GM10248 (cell line): Measurements from ENCODE around the gene HEMK1.

Experiments used
- CTCF ChIA-PET: fragments of 300-600 bp; sonication (Branson Sonifier 250); formaldehyde crosslinking; extraction: SDS; loops from one replicate; lab custom pipeline; 2021; ENCODE audit warnings: antibody characterized with exemption; lab: Yijun Ruan, JAX
- POLR2A ChIA-PET: fragments of 350-650 bp; sonication (Branson Sonifier 250); formaldehyde crosslinking; extraction: SDS; loops from one replicate; lab custom pipeline; 2020; ENCODE audit warnings: antibody characterized with exemption; lab: Yijun Ruan, JAX
- DNase-seq: peaks from one replicate; pipeline ENCODE4 v3.0.0; 2012; ENCODE audit errors: extremely low spot score
- CTCF ChIP-seq: IDR thresholded peaks from 2 replicates; pipeline ENCODE4 v1.5.1; 2012; ENCODE audit warnings: mild to moderate bottlenecking, low read depth; ENCODE audit errors: extremely low read depth, missing control alignments, control extremely low read depth

Gene HEMK1

DNA sequence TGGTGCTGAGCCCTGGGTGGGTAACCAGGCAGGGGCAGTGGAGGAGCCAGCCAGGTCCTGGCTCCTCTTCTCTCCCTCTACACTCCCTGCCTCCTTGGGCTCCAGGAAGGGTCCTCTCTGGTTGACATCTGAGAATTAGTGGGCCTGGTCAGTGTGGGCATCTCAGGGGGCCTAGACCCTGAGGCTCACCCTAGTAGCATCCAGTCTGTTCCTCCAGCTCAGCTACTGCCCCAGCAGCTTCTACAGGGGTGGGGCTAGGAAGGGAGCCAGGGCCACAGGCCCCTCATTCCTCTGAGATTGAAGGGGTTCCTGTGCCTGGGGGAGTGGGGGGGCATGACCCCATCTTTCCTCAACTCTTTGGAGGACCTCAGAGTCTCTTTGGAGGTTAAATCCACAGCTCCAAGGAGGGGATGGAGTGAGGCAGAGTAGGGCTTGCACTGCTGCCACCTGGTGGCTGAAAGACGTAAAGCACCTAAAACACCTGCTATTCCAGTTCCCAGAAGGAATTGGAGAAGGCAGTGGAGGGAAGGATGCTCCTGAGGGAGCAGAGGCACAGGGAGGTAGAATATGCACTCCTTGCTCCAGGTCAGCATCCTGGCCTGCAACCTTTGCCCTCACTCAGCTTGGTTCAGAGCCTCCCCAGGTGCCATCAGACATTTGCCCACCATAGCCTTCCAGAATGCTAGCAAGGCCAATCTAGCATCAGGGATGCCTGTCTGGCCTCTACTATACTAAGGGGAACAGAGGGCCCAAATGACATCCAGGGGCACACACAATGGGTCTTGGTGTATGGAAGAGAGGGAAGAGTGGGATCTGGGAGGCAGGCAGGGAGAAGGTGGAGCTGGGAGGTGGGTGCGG is 26.9 kb upstream of the HEMK1 start:
- DNase-seq, result peak; percentile 85
- POLR2A ChIA-PET, result no interaction called here

GRCh38 chr3:50545781-50546180 is 23.5 kb upstream of the HEMK1 start:
- no peak for TF ChIP-seq CTCF
- ChIA-PET POLR2A (no interaction called here), CTCF (interaction anchor here (0.8 to 4.6 kb wide), 3 partner anchors 10 to 27 kb away, joined by 3 to 33 read pairs (median 4); partner anchors contain the start of gene C3orf18)
- no peak for DNase-seq

More for the DNA sequence above, 26.9 kb upstream of the HEMK1 start:
- CTCF ChIA-PET, result interaction anchor here (0.7 to 4.6 kb wide), 47 partner anchors 8 to 267 kb away, joined by 3 to 70 read pairs (median 4); partner anchors contain the start of genes C3orf18, CACNA2D2, CISH and CYB561D2
- peak; percentile 82 for TF ChIP-seq CTCF

GRCh38 chr3:50549226-50549625 is 20.1 kb upstream of the HEMK1 start:
- ChIA-PET POLR2A (no interaction called here), CTCF (interaction anchor here (0.7 to 6.0 kb wide), 18 partner anchors 8 to 212 kb away, joined by 3 to 30 read pairs (median 4); partner anchors contain the start of genes C3orf18, HEMK1 and NPRL2)
- DNase-seq, result no peak
- TF ChIP-seq CTCF, result no peak

GRCh38 chr3:50550079-50550736 is 19.1 kb upstream of the HEMK1 start:
- DNase-seq, result peak; percentile 79
- ChIA-PET POLR2A (no interaction called here), CTCF (interaction anchor here (0.7 to 6.0 kb wide), 23 partner anchors 8 to 213 kb away, joined by 3 to 30 read pairs (median 4); partner anchors contain the start of genes C3orf18, HEMK1 and NPRL2)
- peak; percentile 75 for TF ChIP-seq CTCF

GRCh38 chr3:50551054-50551659 is 18.2 kb upstream of the HEMK1 start:
- no peak for TF ChIP-seq CTCF
- ChIA-PET POLR2A (no interaction called here), CTCF (interaction anchor here (0.7 to 6.0 kb wide), 13 partner anchors 9 to 203 kb away, joined by 3 to 30 read pairs (median 4); partner anchors contain the start of genes C3orf18, HEMK1 and NPRL2)
- DNase-seq, result no peak
